SK-N-SH (cell line): ENCODE measurements around the gene ZNF275.

Source experiments
- CTCF ChIP-seq: fragments of 200-600 bp; sonication (generic); IDR thresholded peaks from 2 replicates; pipeline ENCODE4 v1.6.1; 2017; ENCODE audit warnings: antibody characterized with exemption, mild to moderate bottlenecking, moderate library complexity
- EP300 ChIP-seq, 2 experiments: IDR thresholded peaks; 2 replicates each; pipeline versions ENCODE4 v1.4.0 to v1.6.1; 2012; ENCODE audit warnings: borderline replicate concordance in 1 of 2, low read depth in 1 of 2, low read length in 1 of 2
- MXI1 ChIP-seq: IDR thresholded peaks from 2 replicates; pipeline ENCODE4 v1.6.1; 2012; ENCODE audit warnings: mild to moderate bottlenecking, low read depth, low read length, improper control_type of control experiment
- RAD21 ChIP-seq: IDR thresholded peaks from 2 replicates; pipeline ENCODE4 v1.6.1; 2012; ENCODE audit warnings: mild to moderate bottlenecking, low read length
- YY1 ChIP-seq: IDR thresholded peaks from 2 replicates; pipeline ENCODE4 v1.4.0; 2012; ENCODE audit warnings: low read depth, mild to moderate bottlenecking

GRCh38 chrX:153386097-153386496, 52.1 kb downstream of the ZNF275 start:
- no peak for TF ChIP-seq EP300 (IDR thresholded peaks at IDR 0.05; ENCODE audit: borderline replicate concordance in 1 of 2, low read depth in 1 of 2, low read length in 1 of 2)
- TF ChIP-seq CTCF = no peak
- TF ChIP-seq YY1 = no peak
- TF ChIP-seq MXI1 = no peak
- TF ChIP-seq RAD21 = no peak
